ENCODE data around the gene MAPRE3. TPM values are rescaled to one million over a fixed set of nuclear protein-coding genes. Genes with fewer than 3 reads are reported as not detected.
A peak's percentile ranks its signal among the peaks of the same experiment; 100 is the strongest.

The MAPRE3 gene
- total and polyA plus RNA-seq, 4 experiments from 2014 or later = 1.3 to 3.6 (median 2.9) TPM

DNA sequence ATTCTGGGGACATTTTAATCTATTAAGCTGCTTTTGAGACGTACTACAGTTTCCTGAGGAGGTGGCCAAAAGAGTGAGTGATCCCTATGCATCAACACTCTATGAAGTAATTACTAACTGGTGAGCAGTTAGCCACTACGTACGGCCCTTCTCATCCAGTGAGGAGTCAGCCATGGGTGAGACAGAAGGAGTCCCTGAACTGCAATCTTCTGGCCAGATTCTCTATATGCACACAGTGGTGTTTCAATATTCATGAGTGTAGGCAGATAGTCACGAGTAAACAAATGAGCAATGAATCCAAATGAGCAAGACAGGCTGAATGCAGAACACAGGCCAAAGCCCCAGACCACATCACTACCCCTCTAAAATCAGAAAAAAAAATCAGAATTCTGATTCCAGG, 32.6 kb downstream of the MAPRE3 start:
- H3K9me3 Mint-ChIP-seq = no peaks in the 10 kb centered on the region
- CTCF ChIA-PET (ENCODE audit: partially characterized antibody) = interaction anchor here (0.5 to 1.8 kb wide), 2 partner anchors 14 to 44 kb away, joined by 3 to 7 read pairs; no protein-coding TSS in a partner anchor
- H3K27ac Mint-ChIP-seq = no peak overlapping the region
- POLR2A ChIA-PET (ENCODE audit: partially characterized antibody) = no interaction called here
- no peak for DNase-seq
- no peaks in the 10 kb centered on the region for H3K4me1 Mint-ChIP-seq
- H3K27me3 Mint-ChIP-seq = peaks cover 0 to 8% of the 10 kb centered on the region in 2 donors
- no peak overlapping the region for H3K4me3 Mint-ChIP-seq
- no peak overlapping the region for H3K4me3 ChIP-seq (ENCODE audit: low read length in 2 of 2)
- H3K9me3 ChIP-seq (ENCODE audit: control insufficient read depth in 1 of 2, low read length in 2 of 2) = no peaks in the 10 kb centered on the region
- H3K27ac ChIP-seq (ENCODE audit: low read depth, low read length) = no peak overlapping the region
- H3K36me3 Mint-ChIP-seq = no peaks in the 10 kb centered on the region
- H3K36me3 ChIP-seq (ENCODE audit: insufficient read depth, low read length) = no peaks in the 10 kb centered on the region
- no peaks in the 10 kb centered on the region for H3K27me3 ChIP-seq (ENCODE audit: insufficient read depth, low read length)
- H3K4me1 ChIP-seq (ENCODE audit: insufficient read depth, low read length) = no peaks in the 10 kb centered on the region
- intact Hi-C loops (cut with micrococcal nuclease) = no loop called here

DNA sequence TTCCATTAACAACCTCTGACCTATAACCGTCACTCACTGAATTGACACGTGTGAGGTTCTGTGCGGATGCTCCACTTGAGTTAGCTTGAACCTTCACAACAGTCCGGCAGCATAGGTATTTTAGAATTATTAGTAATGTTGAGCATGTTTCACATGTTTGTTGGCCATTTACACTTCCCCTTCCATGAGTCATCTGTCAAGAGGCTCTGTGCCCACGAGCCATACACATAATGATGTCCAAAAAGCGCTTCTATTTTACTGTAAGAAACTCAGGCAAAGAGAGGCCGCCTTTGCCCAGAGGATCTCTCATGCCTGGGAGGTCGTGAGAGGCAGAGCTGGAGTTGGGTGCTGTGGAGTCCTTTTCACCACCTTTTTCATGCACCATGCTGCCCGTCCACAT, 33.4 kb downstream of the MAPRE3 start:
- CTCF ChIA-PET (ENCODE audit: partially characterized antibody) = interaction anchor here (1.8 to 2.2 kb wide), 2 partner anchors 13 to 42 kb away, joined by 7 to 9 read pairs; no protein-coding TSS in a partner anchor
- Mint-ChIP-seq H3K9me3 (no peaks in the 10 kb centered on the region), H3K27me3 (peaks cover 0 to 7% of the 10 kb centered on the region in 2 donors), H3K4me3 (no peak overlapping the region), H3K27ac (no peak overlapping the region), H3K4me1 (no peaks in the 10 kb centered on the region), H3K36me3 (no peaks in the 10 kb centered on the region)
- Histone ChIP-seq H3K27ac (ENCODE audit: low read depth, low read length) (no peak overlapping the region), H3K4me1 (ENCODE audit: insufficient read depth, low read length) (no peaks in the 10 kb centered on the region), H3K4me3 (ENCODE audit: low read length in 2 of 2) (no peak overlapping the region), H3K36me3 (ENCODE audit: insufficient read depth, low read length) (no peaks in the 10 kb centered on the region), H3K27me3 (ENCODE audit: insufficient read depth, low read length) (no peaks in the 10 kb centered on the region), H3K9me3 (ENCODE audit: control insufficient read depth in 1 of 2, low read length in 2 of 2) (no peaks in the 10 kb centered on the region)
- no peak for DNase-seq
- intact Hi-C loops (cut with micrococcal nuclease) = no loop called here
- POLR2A ChIA-PET (ENCODE audit: partially characterized antibody) = no interaction called here

DNA sequence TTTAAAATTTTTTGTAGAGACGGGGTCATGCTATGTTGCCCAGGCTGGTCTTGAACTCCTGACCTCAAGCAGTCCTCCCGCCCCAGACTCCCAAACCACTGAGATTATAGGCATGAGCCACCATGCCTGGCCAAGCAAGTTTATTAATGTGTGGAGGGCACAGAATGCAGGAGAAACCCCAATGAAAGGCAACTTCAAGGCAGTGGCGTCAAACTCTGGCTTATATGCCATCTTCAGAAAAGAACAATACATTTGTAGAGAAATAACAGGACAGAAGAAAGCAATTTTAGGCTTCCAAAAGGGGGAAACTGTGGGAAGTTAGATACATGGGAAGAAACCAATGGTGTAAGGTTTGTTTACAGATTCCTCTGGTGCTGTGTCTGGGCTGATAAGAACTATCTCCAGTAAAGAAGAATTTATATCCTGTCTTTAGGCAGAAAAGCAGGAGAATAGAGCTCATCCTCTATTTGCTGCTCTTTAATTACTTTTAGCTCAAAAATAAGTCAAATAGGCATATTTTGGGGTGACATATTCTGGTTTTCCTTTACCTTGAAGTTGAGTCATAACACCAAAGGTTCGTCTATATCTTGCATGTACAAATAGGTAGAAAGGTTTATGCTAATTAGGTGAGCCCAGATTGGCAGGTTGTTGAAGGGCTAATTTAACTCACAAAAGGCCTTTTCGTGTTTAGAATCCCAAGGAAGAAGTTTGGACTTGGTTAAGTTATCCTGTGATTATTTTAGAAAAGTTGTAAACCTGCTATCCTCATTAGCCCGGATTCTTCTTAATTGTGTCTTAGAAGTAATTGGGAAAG, 36.4 kb downstream of the MAPRE3 start:
- intact Hi-C loops (cut with micrococcal nuclease) = no loop called here
- H3K4me3 ChIP-seq (ENCODE audit: low read length in 2 of 2) = no peak overlapping the region
- peak overlapping the region in 1 of 7 donors; percentile 18 for H3K27ac Mint-ChIP-seq
- ChIA-PET POLR2A (ENCODE audit: partially characterized antibody) (interaction anchor here (0.6 kb wide), 1 partner anchor 12 kb away, joined by 3 read pairs; no protein-coding TSS in a partner anchor), CTCF (ENCODE audit: partially characterized antibody) (interaction anchor here (1.5 kb wide), 1 partner anchor 10 kb away, joined by 4 read pairs; no protein-coding TSS in a partner anchor)
- H3K4me1 Mint-ChIP-seq = peaks cover 2 to 6% (median 5%) of the 10 kb centered on the region in 4 donors
- no peaks in the 10 kb centered on the region for H3K36me3 ChIP-seq (ENCODE audit: insufficient read depth, low read length)
- peaks cover 0 to 1% of the 10 kb centered on the region in 2 donors for H3K27me3 Mint-ChIP-seq
- H3K4me3 Mint-ChIP-seq = no peak overlapping the region
- DNase-seq = no peak
- no peaks in the 10 kb centered on the region for H3K27me3 ChIP-seq (ENCODE audit: insufficient read depth, low read length)
- no peaks in the 10 kb centered on the region for H3K9me3 Mint-ChIP-seq
- H3K27ac ChIP-seq (ENCODE audit: low read depth, low read length) = no peak overlapping the region
- no peaks in the 10 kb centered on the region for H3K9me3 ChIP-seq (ENCODE audit: control insufficient read depth in 1 of 2, low read length in 2 of 2)
- peaks cover 0 to 4% of the 10 kb centered on the region in 2 donors for H3K36me3 Mint-ChIP-seq
- H3K4me1 ChIP-seq (ENCODE audit: insufficient read depth, low read length) = no peaks in the 10 kb centered on the region

DNA sequence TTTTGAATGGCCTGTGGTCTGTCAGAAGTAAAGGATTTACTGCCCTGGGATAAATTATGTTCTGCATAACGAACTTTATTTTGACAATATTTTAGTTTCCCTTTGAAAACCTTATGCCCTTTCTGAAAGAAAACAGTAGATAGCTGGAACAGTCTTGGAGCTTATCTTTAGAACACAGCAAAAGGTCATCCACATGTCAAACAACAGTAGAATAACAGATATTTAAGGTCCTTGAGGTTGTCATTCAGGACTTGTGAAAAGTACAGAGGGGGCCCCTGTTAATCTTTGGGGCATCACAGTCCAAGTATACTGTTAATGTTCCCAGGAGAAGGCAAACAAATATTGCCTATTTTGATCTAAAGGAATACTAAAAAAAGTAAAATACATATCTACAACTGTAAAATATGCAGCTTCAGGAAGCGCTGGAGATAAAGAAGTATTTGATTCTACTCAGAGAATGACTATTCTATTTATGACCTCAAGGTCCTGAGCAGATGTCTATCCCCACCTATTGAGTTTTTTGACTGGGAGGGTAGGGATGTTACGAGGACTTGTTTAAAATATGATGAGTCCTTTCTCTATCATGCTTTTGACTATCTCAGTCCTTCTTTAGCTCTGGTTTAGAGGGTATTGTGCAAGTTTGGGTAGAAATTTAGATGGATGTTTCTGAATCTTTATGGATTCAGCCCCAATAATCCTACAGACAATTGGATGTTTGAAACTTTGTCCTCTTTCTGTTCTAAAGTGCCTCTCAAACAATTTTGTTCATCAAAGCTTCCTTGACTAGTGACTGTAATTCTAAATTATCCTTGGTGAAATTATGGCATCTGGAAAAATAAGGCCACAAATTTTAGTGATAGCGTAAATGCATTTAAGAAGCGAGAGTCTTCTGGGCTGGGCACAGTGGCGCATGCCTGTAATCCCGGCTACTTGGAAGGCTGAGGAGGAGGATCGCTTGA, 37.3 kb downstream of the MAPRE3 start:
- Mint-ChIP-seq H3K4me3 (no peak overlapping the region), H3K36me3 (peaks cover 0 to 4% of the 10 kb centered on the region in 2 donors), H3K4me1 (peaks cover 2 to 6% (median 5%) of the 10 kb centered on the region in 4 donors), H3K27me3 (peaks cover 0 to 3% of the 10 kb centered on the region in 2 donors), H3K27ac (no peak overlapping the region), H3K9me3 (no peaks in the 10 kb centered on the region)
- Histone ChIP-seq H3K4me3 (ENCODE audit: low read length in 2 of 2) (no peak overlapping the region), H3K9me3 (ENCODE audit: control insufficient read depth in 1 of 2, low read length in 2 of 2) (no peaks in the 10 kb centered on the region), H3K4me1 (ENCODE audit: insufficient read depth, low read length) (no peaks in the 10 kb centered on the region), H3K27ac (ENCODE audit: low read depth, low read length) (no peak overlapping the region), H3K36me3 (ENCODE audit: insufficient read depth, low read length) (no peaks in the 10 kb centered on the region), H3K27me3 (ENCODE audit: insufficient read depth, low read length) (no peaks in the 10 kb centered on the region)
- POLR2A ChIA-PET (ENCODE audit: partially characterized antibody) = interaction anchor here (0.6 kb wide), 1 partner anchor 12 kb away, joined by 3 read pairs; no protein-coding TSS in a partner anchor
- DNase-seq = no peak
- intact Hi-C loops (cut with micrococcal nuclease) = no loop called here
- CTCF ChIA-PET (ENCODE audit: partially characterized antibody) = interaction anchor here (1.5 kb wide), 1 partner anchor 9 kb away, joined by 4 read pairs; no protein-coding TSS in a partner anchor

DNA sequence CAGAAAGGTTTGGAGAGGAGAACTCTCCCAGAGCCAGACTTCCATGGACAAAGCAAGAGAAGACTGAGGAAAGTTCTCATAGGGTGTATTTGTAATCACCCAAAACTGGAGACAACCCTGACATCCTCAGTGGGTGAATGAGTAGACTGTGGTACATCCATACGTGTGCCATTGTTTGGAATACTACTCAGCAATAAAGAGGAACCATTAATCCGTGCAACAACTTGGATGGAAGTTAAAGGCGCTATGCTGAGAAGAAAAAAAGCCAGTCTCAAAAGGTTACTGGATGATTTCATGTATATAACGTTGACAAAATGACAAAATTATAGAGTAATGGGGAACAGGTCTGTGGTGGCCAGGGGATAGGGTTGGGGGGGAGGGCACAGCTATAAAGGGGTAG, 38.2 kb downstream of the MAPRE3 start:
- peaks cover 0 to 3% of the 10 kb centered on the region in 2 donors for H3K27me3 Mint-ChIP-seq
- Histone ChIP-seq H3K4me3 (ENCODE audit: low read length in 2 of 2) (no peak overlapping the region), H3K36me3 (ENCODE audit: insufficient read depth, low read length) (no peaks in the 10 kb centered on the region), H3K9me3 (ENCODE audit: control insufficient read depth in 1 of 2, low read length in 2 of 2) (no peaks in the 10 kb centered on the region), H3K27ac (ENCODE audit: low read depth, low read length) (no peak overlapping the region), H3K4me1 (ENCODE audit: insufficient read depth, low read length) (no peaks in the 10 kb centered on the region), H3K27me3 (ENCODE audit: insufficient read depth, low read length) (no peaks in the 10 kb centered on the region)
- H3K36me3 Mint-ChIP-seq = peaks cover 0 to 4% of the 10 kb centered on the region in 2 donors
- H3K9me3 Mint-ChIP-seq = no peaks in the 10 kb centered on the region
- intact Hi-C loops (cut with micrococcal nuclease) = no loop called here
- no peak overlapping the region for H3K27ac Mint-ChIP-seq
- H3K4me1 Mint-ChIP-seq = peaks cover 2 to 6% (median 5%) of the 10 kb centered on the region in 4 donors
- no peak for DNase-seq
- POLR2A ChIA-PET (ENCODE audit: partially characterized antibody) = no interaction called here
- CTCF ChIA-PET (ENCODE audit: partially characterized antibody) = no interaction called here
- H3K4me3 Mint-ChIP-seq = no peak overlapping the region

DNA sequence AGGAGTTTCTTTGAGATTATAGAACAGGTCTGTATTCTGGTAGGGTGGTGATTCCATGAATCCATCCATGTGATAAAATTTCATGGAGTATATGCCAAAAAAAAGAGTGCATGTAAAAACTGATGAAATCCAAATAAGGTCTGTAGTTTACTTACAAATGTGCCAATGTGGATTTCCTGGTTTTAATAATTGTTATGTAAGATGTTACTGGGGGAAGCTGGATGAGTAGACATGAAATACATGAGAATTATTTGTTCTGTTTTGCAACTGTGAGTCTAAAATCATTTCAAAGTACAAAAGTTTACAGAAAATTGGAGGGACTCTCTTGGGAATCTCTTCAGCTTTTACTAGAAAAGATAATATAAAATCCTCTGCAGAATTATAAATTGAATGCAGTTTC, 38.6 kb downstream of the MAPRE3 start:
- Mint-ChIP-seq H3K4me3 (no peak overlapping the region), H3K27me3 (peaks cover 0 to 3% of the 10 kb centered on the region in 2 donors), H3K36me3 (peaks cover 0 to 4% of the 10 kb centered on the region in 2 donors), H3K27ac (no peak overlapping the region), H3K9me3 (no peaks in the 10 kb centered on the region), H3K4me1 (peaks cover 2 to 6% (median 5%) of the 10 kb centered on the region in 4 donors)
- Histone ChIP-seq H3K36me3 (ENCODE audit: insufficient read depth, low read length) (no peaks in the 10 kb centered on the region), H3K4me1 (ENCODE audit: insufficient read depth, low read length) (no peaks in the 10 kb centered on the region), H3K9me3 (ENCODE audit: control insufficient read depth in 1 of 2, low read length in 2 of 2) (no peaks in the 10 kb centered on the region), H3K27ac (ENCODE audit: low read depth, low read length) (no peak overlapping the region), H3K4me3 (ENCODE audit: low read length in 2 of 2) (no peak overlapping the region), H3K27me3 (ENCODE audit: insufficient read depth, low read length) (no peaks in the 10 kb centered on the region)
- intact Hi-C loops (cut with micrococcal nuclease) = no loop called here
- DNase-seq = no peak
- ChIA-PET POLR2A (ENCODE audit: partially characterized antibody) (no interaction called here), CTCF (ENCODE audit: partially characterized antibody) (interaction anchor here (0.6 to 1.1 kb wide), 3 partner anchors 11 to 47 kb away, joined by 3 to 4 read pairs (median 3); no protein-coding TSS in a partner anchor)

Data from CD4-positive, alpha-beta memory T cell (primary cell).